SU-DHL-6 (cell line): ENCODE data around the gene CDH13.

Experiments
- CTCF ChIP-seq: fragments of 200-600 bp; sonication (generic); IDR thresholded peaks from one replicate; pipeline ENCODE4 v1.5.1; 2017; ENCODE audit warnings: antibody characterized with exemption, mild to moderate bottlenecking, low read length, moderate library complexity; ENCODE audit not compliant: insufficient read depth, poor library complexity, severe bottlenecking
- EZH2phosphoT487 ChIP-seq: fragments of 200-600 bp; sonication (generic), shearing (Covaris generic); conservative IDR thresholded peaks from 2 replicates; pipeline ENCODE4 v1.6.1; 2018; ENCODE audit warnings: mild to moderate bottlenecking, antibody characterized with exemption, low read length, moderate library complexity, mixed read lengths

- TF ChIP-seq CTCF (no peak), EZH2phosphoT487 (no peak)
Measured at GRCh38 chr16:83609178-83609577, 982.4 kb downstream of the CDH13 start.
